Thymus (tissue), 11 donors: Measurements from ENCODE around the gene JARID2. TPM values are rescaled to one million over a fixed set of nuclear protein-coding genes. Genes with fewer than 3 reads are reported as not detected.

Source experiments
- DNase-seq, 9 donors: peaks; one replicate each; pipeline ENCODE4 v3.0.0-alpha.2; 2013; ENCODE audit warnings: low spot score in 9 of 9, low read depth in 6 of 9, missing footprints in 1 of 9
- H3K27ac ChIP-seq, 2 donors: one replicate each; pipeline ENCODE4 v1.5.1; 2013; ENCODE audit warnings: control low read depth in 1 of 2, low read depth in 1 of 2, low read length in 1 of 2, mild to moderate bottlenecking in 1 of 2, moderate library complexity in 1 of 2
- H3K27me3 ChIP-seq, 2 donors: one replicate each; pipeline ENCODE4 v1.5.1; 2013; ENCODE audit warnings: low read length in 1 of 2; ENCODE audit not compliant: control insufficient read depth in 2 of 2, insufficient read depth in 1 of 2
- H3K36me3 ChIP-seq, 2 donors: one replicate each; pipeline ENCODE4 v1.5.1; 2013; ENCODE audit warnings: low read length in 1 of 2, mild to moderate bottlenecking in 1 of 2, moderate library complexity in 1 of 2; ENCODE audit not compliant: control insufficient read depth in 2 of 2, insufficient read depth in 2 of 2
- H3K4me1 ChIP-seq, 2 donors: one replicate each; pipeline ENCODE4 v1.5.1; 2013; ENCODE audit warnings: low read length in 2 of 2; ENCODE audit not compliant: control insufficient read depth in 2 of 2, insufficient read depth in 2 of 2
- H3K4me3 ChIP-seq, 2 donors: one replicate each; pipeline ENCODE4 v1.5.1; 2013; ENCODE audit warnings: low read length in 2 of 2, control low read depth in 1 of 2, mild to moderate bottlenecking in 1 of 2
- H3K9me3 ChIP-seq, 2 donors: one replicate each; pipeline ENCODE4 v1.5.1; 2013; ENCODE audit warnings: low read length in 1 of 2, mild to moderate bottlenecking in 1 of 2; ENCODE audit not compliant: control insufficient read depth in 2 of 2, insufficient read depth in 1 of 2
- WGBS: extraction: QIAGEN DNeasy Blood & Tissue Kit; methylation state at CpG from one replicate; pipeline ENCODE4 v1.1.7; 2013; 5-methylcytosine and 5-hydroxymethylcytosine counted together
- polyA plus RNA-seq: library from polyadenylated mRNA; stranded (reverse); fragments of 200-250 nt; gene quantifications from one replicate; pipeline ENCODE4 v1.2.3, GENCODE V29; 2013
- total RNA-seq: library from RNA; stranded (reverse); fragments of 120-200 nt; gene quantifications from one replicate; pipeline ENCODE4 v1.2.4, GENCODE V29; 2013
- donor health status: healthy.

JARID2 gene
- total and polyA plus RNA-seq, 2 donors: 15.8 to 20.9 TPM

- Histone ChIP-seq H3K9me3 (no peaks in the 10 kb centered on the region), H3K27me3 (no peaks in the 10 kb centered on the region), H3K4me3 (no peak overlapping the region), H3K27ac (no peak overlapping the region), H3K36me3 (no peaks in the 10 kb centered on the region), H3K4me1 (peaks cover 0 to 15% of the 10 kb centered on the region in 2 donors)
- 98% methylated on average over 6 of the region's 6 CpGs for WGBS
- DNase-seq: no peak
Measured at GRCh38 chr6:15554728-15555100, 308.8 kb downstream of the JARID2 start.

GRCh38 chr6:15555101-15556038 lies 309.5 kb downstream of the JARID2 start:
- DNase-seq: no peak
- H3K36me3 ChIP-seq: no peaks in the 10 kb centered on the region
- WGBS: 98% methylated on average over 5 of the region's 5 CpGs
- H3K4me3 ChIP-seq: no peak overlapping the region
- H3K9me3 ChIP-seq: no peaks in the 10 kb centered on the region
- H3K27me3 ChIP-seq: no peaks in the 10 kb centered on the region
- H3K4me1 ChIP-seq: peaks cover 0 to 15% of the 10 kb centered on the region in 2 donors
- no peak overlapping the region for H3K27ac ChIP-seq

GRCh38 chr6:15556711-15557110 lies 310.8 kb downstream of the JARID2 start:
- Histone ChIP-seq H3K4me1 (peaks cover 0 to 4% of the 10 kb centered on the region in 2 donors), H3K9me3 (no peaks in the 10 kb centered on the region), H3K4me3 (no peak overlapping the region), H3K27me3 (no peaks in the 10 kb centered on the region), H3K36me3 (no peaks in the 10 kb centered on the region), H3K27ac (no peak overlapping the region)
- 94% methylated on average over 1 of the region's 1 CpG for WGBS
- no peak for DNase-seq

GRCh38 chr6:15557174-15557573 lies 311.3 kb downstream of the JARID2 start:
- H3K36me3 ChIP-seq: no peaks in the 10 kb centered on the region
- no peak for DNase-seq
- no peaks in the 10 kb centered on the region for H3K4me1 ChIP-seq
- H3K27ac ChIP-seq: no peak overlapping the region
- no peak overlapping the region for H3K4me3 ChIP-seq
- H3K9me3 ChIP-seq: no peaks in the 10 kb centered on the region
- no peaks in the 10 kb centered on the region for H3K27me3 ChIP-seq

GRCh38 chr6:15560713-15561112 lies 314.8 kb downstream of the JARID2 start:
- no peak for DNase-seq
- no peak overlapping the region for H3K27ac ChIP-seq
- H3K36me3 ChIP-seq: no peaks in the 10 kb centered on the region
- no peaks in the 10 kb centered on the region for H3K27me3 ChIP-seq
- no peaks in the 10 kb centered on the region for H3K4me1 ChIP-seq
- H3K9me3 ChIP-seq: no peaks in the 10 kb centered on the region
- no peak overlapping the region for H3K4me3 ChIP-seq
- 100% methylated on average over 1 of the region's 1 CpG for WGBS

- Histone ChIP-seq H3K4me3 (no peak overlapping the region), H3K9me3 (no peaks in the 10 kb centered on the region), H3K27ac (no peak overlapping the region), H3K4me1 (no peaks in the 10 kb centered on the region), H3K27me3 (no peaks in the 10 kb centered on the region), H3K36me3 (no peaks in the 10 kb centered on the region)
- no peak for DNase-seq
- 98% methylated on average over 3 of the region's 3 CpGs for WGBS
Measured at GRCh38 chr6:15561447-15562199, 315.8 kb downstream of the JARID2 start.

GRCh38 chr6:15562977-15563376 lies 317.1 kb downstream of the JARID2 start:
- Histone ChIP-seq H3K27ac (no peak overlapping the region), H3K27me3 (no peaks in the 10 kb centered on the region), H3K4me3 (no peak overlapping the region), H3K36me3 (no peaks in the 10 kb centered on the region), H3K9me3 (no peaks in the 10 kb centered on the region), H3K4me1 (no peaks in the 10 kb centered on the region)
- WGBS: 94% methylated on average over 1 of the region's 1 CpG
- DNase-seq: no peak

- no peaks in the 10 kb centered on the region for H3K27me3 ChIP-seq
- H3K4me1 ChIP-seq: no peaks in the 10 kb centered on the region
- 76% methylated on average over 17 of the region's 17 CpGs for WGBS
- peak overlapping the region in 1 of 2 donors; percentile 42 for H3K27ac ChIP-seq
- no peaks in the 10 kb centered on the region for H3K9me3 ChIP-seq
- peak in 1 of 9 donors; percentile 19 for DNase-seq
- H3K36me3 ChIP-seq: no peaks in the 10 kb centered on the region
- no peak overlapping the region for H3K4me3 ChIP-seq
Measured at GRCh38 chr6:15569035-15569995, 323.4 kb downstream of the JARID2 start.
